Ovary (tissue), 3 donors: ENCODE data around the gene STX16.

Experiments used
- CTCF ChIP-seq, 3 donors: fragments of 450-650 bp in 2 of 3; fragments of 200-600 bp in 1 of 3; IDR thresholded peaks; one replicate each; pipeline versions ENCODE4 v1.5.1 to v1.8.0; 2016 to 2022; ENCODE audit warnings: antibody characterized with exemption in 3 of 3, mild to moderate bottlenecking in 1 of 3
- POLR2A ChIP-seq: fragments of 450-650 bp; IDR thresholded peaks from one replicate; pipeline ENCODE4 v1.6.1; 2017; ENCODE audit warnings: antibody characterized with exemption, mild to moderate bottlenecking, moderate library complexity
- donor health status: DM: no; HTN: no; CAD: no.

DNA sequence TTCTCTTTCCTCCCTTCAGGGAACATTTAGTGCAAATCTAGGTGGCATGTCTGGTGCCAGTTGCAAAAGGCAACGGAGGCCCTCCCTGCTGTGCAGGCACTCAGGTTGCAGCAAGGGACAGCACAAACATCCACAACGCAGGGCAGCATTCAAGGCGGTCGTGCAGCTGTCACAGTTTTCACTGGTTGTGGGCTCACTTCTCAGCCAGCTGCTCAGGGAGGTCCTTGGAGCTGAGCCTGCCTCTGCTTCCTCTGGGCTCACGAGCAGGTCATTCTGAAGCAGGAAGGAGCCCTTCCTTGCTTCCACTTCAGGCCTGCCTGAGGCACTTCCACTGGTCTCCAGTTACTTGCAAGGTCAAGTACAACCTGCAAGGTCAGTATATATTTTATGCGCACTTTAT, 37.8 kb downstream of the STX16 start:
- TF ChIP-seq POLR2A = no peak
- TF ChIP-seq CTCF (IDR thresholded peaks at IDR 0.05) = no peak
